Measurements from ENCODE around the gene MACROD2. TPM values are rescaled to one million over a fixed set of nuclear protein-coding genes. Genes with fewer than 3 reads are reported as not detected.

The MACROD2 gene
- polyA plus RNA-seq, 2 of the 4 experiments (the other 2 are of a cell fraction) = 0.96 to 1.3 TPM

DNA sequence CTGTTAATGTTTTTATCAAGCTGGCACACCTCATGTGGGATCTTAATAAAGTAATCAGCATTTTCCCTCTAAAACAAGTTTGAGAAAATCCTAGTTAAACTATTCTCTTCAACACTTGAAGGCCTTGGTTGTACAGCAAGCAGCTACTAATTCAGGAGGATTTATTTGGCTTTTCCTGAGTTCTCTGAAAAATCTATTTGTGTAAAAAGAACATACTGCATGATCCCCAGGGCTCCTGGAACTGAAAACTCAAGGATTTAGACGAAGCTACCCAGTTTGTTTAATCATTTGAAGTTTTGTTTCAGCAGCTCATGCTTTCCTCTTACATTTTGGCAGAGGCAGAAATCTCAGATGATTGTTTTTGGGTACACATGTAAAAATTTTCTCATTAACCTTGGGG is 651.7 kb downstream of the MACROD2 start:
- FAIRE-seq (peak; percentile 32), ATAC-seq (no peak), DNase-seq (ENCODE audit: low read depth in 1 of 2, low spot score in 1 of 2) (no peak)
- no peak overlapping the region for H3K4me2 ChIP-seq
- no peak for TF ChIP-seq FOSB (CRISPR knock-in tag; IDR thresholded peaks at IDR 0.05)
- ChIA-PET POLR2A (no interaction called here), CTCF (no interaction called here)
- no peak overlapping the region for H3K27ac ChIP-seq
- 31% methylated on average over 1 of the region's 1 CpG for WGBS (ENCODE audit: missing lambda C conversion rate)
- no peaks in the 10 kb centered on the region for H3K4me1 ChIP-seq
- no peak overlapping the region for H3K4me3 ChIP-seq
- H3K9me3 ChIP-seq = peaks cover 3% of the 10 kb centered on the region; the same call in 2 of the 3 replicates

DNA sequence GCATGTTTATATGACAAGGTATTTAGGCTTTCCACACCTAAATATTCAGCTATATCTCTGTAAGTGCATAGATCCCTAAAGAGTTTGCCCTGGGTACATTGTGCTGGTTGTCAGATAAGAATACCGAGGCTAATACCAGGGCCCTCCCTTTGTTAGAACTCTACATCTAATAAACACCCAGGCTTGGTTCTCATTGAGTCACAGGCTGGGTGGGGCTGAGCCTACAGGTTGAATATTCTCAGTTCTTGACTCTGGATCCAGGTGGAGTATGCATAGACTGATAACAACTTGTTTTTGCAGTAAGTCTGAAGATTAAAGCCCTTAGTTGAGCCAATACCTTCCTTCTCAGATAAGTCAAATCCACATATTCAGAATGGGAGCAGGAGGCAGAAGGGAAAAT is 654.3 kb downstream of the MACROD2 start:
- POLR2A ChIA-PET = interaction anchor here (0.5 kb wide), 1 partner anchor 583 kb away, joined by 3 read pairs; no protein-coding TSS in a partner anchor
- TF ChIP-seq CBX8 (IDR thresholded peaks at IDR 0.05) (no peak), ZC3H11A (IDR thresholded peaks at IDR 0.05) (no peak), RCOR1 (IDR thresholded peaks at IDR 0.05; ENCODE audit: low read depth, low read length) (no peak), HOXB13 (CRISPR knock-in tag; IDR thresholded peaks at IDR 0.05; ENCODE audit: low read depth) (no peak), EP300 (IDR thresholded peaks at IDR 0.05) (no peak), CHD2 (IDR thresholded peaks at IDR 0.05; ENCODE audit: low read length, partially characterized antibody) (no peak), TP53 (CRISPR knock-in tag; IDR thresholded peaks at IDR 0.05) (no peak), EHF (CRISPR knock-in tag; IDR thresholded peaks at IDR 0.05) (no peak), ZFP36 (IDR thresholded peaks at IDR 0.05; ENCODE audit: borderline replicate concordance, partially characterized antibody) (no peak), MAFK (IDR thresholded peaks at IDR 0.05; ENCODE audit: partially characterized antibody) (no peak), RNF2 (IDR thresholded peaks at IDR 0.05; ENCODE audit: borderline replicate concordance, low read depth) (no peak)
- TF ChIP-seq, protein P1, sequence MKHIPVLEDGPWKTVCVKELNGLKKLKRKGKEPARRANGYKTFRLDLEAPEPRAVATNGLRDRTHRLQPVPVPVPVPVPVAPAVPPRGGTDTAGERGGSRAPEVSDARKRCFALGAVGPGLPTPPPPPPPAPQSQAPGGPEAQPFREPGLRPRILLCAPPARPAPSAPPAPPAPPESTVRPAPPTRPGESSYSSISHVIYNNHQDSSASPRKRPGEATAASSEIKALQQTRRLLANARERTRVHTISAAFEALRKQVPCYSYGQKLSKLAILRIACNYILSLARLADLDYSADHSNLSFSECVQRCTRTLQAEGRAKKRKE (CRISPR knock-in tag; IDR thresholded peaks at IDR 0.05; ENCODE audit: low read depth) = no peak
- Histone ChIP-seq H3K27ac (no peak overlapping the region), H3K9me3 (no peaks in the 10 kb centered on the region), H3K4me3 (no peak overlapping the region), H3K4me1 (no peaks in the 10 kb centered on the region), H3K4me2 (no peak overlapping the region)
- FAIRE-seq (no peak), DNase-seq (ENCODE audit: low read depth in 1 of 2, low spot score in 1 of 2) (no peak), ATAC-seq (no peak)
- 57% methylated on average over 1 of the region's 1 CpG for WGBS (ENCODE audit: missing lambda C conversion rate)
- CTCF ChIA-PET = interaction anchor here (1.1 kb wide), 1 partner anchor 10 kb away, joined by 3 read pairs; no protein-coding TSS in a partner anchor

DNA sequence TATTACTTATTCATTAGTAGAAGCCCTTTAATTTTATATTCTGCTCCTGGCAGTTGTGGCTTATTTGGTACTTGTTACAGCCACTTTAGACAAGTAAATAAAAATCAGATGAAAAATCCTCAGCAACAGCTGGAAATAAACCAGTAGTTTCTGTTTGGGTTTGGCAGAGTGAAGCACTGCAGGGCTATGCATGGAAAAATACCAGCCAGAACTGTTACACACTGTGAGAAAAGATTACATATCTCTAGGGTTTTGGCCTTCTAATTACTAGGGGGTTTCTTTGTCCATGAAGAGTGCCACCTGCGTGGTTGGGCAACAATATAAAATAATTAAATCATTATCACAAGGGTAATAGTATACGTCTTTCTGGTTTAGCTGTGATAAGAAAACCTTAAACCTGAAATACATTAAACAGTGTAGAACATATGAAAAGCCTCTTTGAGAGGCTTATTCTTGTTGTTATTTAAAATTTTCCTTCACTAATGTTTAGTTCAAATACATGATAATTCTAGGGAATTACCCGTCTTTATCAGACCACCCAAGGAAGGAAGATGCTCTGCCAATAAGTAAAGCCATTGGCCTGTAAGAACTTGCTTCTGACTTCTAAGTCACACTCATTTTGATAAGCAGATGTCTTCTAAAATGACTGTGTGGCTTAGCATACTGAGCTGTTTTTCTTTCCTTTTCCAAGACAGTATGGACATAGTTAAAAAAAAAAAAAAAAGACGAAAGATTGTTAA is 662.1 kb downstream of the MACROD2 start:
- ChIA-PET CTCF (no interaction called here), POLR2A (no interaction called here)
- TF ChIP-seq JUN (IDR thresholded peaks at IDR 0.05) (no peak), CEBPB (IDR thresholded peaks at IDR 0.05) (no peak), MAZ (IDR thresholded peaks at IDR 0.05; ENCODE audit: borderline replicate concordance, low read depth, low read length) (no peak), HOXB5 (CRISPR knock-in tag; IDR thresholded peaks at IDR 0.05) (no peak), TFCP2L1 (CRISPR knock-in tag; IDR thresholded peaks at IDR 0.05) (no peak), RCOR1 (IDR thresholded peaks at IDR 0.05; ENCODE audit: low read depth, low read length) (no peak), FOSB (CRISPR knock-in tag; IDR thresholded peaks at IDR 0.05) (no peak), USF2 (IDR thresholded peaks at IDR 0.05) (no peak), CHD2 (IDR thresholded peaks at IDR 0.05; ENCODE audit: low read length, partially characterized antibody) (no peak), ZFP36 (IDR thresholded peaks at IDR 0.05; ENCODE audit: borderline replicate concordance, partially characterized antibody) (no peak), PHF8 (IDR thresholded peaks at IDR 0.05; ENCODE audit: borderline replicate concordance, low read depth) (no peak), RNF2 (IDR thresholded peaks at IDR 0.05; ENCODE audit: borderline replicate concordance, low read depth) (no peak), FOXS1 (CRISPR knock-in tag; IDR thresholded peaks at IDR 0.05) (no peak), NFE2L2 (conservative IDR thresholded peaks at IDR 0.05; ENCODE audit: low read length) (no peak), ZNF302 (CRISPR knock-in tag; IDR thresholded peaks at IDR 0.05) (no peak)
- TF ChIP-seq, protein P1 (CRISPR knock-in tag; IDR thresholded peaks at IDR 0.05; ENCODE audit: low read depth) = no peak
- TF ChIP-seq, protein P2, sequence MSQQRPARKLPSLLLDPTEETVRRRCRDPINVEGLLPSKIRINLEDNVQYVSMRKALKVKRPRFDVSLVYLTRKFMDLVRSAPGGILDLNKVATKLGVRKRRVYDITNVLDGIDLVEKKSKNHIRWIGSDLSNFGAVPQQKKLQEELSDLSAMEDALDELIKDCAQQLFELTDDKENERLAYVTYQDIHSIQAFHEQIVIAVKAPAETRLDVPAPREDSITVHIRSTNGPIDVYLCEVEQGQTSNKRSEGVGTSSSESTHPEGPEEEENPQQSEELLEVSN (IDR thresholded peaks at IDR 0.05; ENCODE audit: borderline replicate concordance, low read depth) = no peak
- TF ChIP-seq, protein P3, sequence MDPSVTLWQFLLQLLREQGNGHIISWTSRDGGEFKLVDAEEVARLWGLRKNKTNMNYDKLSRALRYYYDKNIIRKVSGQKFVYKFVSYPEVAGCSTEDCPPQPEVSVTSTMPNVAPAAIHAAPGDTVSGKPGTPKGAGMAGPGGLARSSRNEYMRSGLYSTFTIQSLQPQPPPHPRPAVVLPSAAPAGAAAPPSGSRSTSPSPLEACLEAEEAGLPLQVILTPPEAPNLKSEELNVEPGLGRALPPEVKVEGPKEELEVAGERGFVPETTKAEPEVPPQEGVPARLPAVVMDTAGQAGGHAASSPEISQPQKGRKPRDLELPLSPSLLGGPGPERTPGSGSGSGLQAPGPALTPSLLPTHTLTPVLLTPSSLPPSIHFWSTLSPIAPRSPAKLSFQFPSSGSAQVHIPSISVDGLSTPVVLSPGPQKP (IDR thresholded peaks at IDR 0.05; ENCODE audit: low read depth, low read length) = no peak
- TF ChIP-seq, protein P4, sequence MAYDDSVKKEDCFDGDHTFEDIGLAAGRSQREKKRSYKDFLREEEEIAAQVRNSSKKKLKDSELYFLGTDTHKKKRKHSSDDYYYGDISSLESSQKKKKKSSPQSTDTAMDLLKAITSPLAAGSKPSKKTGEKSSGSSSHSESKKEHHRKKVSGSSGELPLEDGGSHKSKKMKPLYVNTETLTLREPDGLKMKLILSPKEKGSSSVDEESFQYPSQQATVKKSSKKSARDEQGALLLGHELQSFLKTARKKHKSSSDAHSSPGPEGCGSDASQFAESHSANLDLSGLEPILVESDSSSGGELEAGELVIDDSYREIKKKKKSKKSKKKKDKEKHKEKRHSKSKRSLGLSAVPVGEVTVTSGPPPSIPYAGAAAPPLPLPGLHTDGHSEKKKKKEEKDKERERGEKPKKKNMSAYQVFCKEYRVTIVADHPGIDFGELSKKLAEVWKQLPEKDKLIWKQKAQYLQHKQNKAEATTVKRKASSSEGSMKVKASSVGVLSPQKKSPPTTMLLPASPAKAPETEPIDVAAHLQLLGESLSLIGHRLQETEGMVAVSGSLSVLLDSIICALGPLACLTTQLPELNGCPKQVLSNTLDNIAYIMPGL (CRISPR knock-in tag; IDR thresholded peaks at IDR 0.05; ENCODE audit: borderline replicate concordance) = no peak
- Histone ChIP-seq H3K4me3 (no peak overlapping the region), H3K27ac (no peak overlapping the region), H3K4me1 (no peaks in the 10 kb centered on the region), H3K4me2 (no peak overlapping the region), H3K9me3 (no peaks in the 10 kb centered on the region)
- ATAC-seq (no peak), DNase-seq (ENCODE audit: low read depth in 1 of 2, low spot score in 1 of 2) (no peak), FAIRE-seq (no peak)
- WGBS (ENCODE audit: missing lambda C conversion rate) = 80% methylated on average over 4 of the region's 4 CpGs

All from A549 (cell line).